Mucosa of gallbladder (tissue), 1 donor: ENCODE measurements around the gene SDE2. TPM values are rescaled to one million over a fixed set of nuclear protein-coding genes. Genes with fewer than 3 reads are reported as not detected.
"Not testable (repeated sequence)": the region's sequence is repeated elsewhere in the genome, so short reads cannot be mapped to it uniquely, and the experiment has no call there.

Experiments used
- DNase-seq: peaks from one replicate; pipeline ENCODE4 v3.0.0-alpha.2; 2020; ENCODE audit warnings: low spot score
- total RNA-seq: library from RNA; stranded (reverse); gene quantifications from one replicate; pipeline ENCODE4 v1.2.1, GENCODE V29; 2021
- donor health status: DM: no; HTN: no; CAD: no.

The SDE2 gene
- total RNA-seq, 1 donor from 2014 or later = 15.0 TPM

DNA sequence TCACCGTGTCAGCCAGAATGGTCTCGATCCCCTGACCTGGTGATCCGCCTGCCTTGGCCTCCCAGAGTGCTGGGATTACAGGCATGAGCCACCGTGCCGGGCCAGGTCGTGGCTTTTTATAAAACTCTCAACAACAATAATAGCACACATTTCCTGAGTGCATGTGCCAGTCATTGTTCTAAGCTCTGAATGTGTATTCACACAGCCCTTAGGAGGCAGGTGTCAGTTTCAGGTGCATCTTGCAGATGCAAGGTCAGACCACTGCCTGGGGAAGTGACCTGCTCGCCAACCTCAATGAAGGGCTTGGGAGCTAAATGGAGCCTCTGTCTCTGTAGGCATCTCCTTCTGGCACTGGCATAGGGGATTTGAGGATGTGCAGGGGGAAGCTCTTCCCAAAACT lies 56.6 kb downstream of the SDE2 start:
- no peak for DNase-seq

DNA sequence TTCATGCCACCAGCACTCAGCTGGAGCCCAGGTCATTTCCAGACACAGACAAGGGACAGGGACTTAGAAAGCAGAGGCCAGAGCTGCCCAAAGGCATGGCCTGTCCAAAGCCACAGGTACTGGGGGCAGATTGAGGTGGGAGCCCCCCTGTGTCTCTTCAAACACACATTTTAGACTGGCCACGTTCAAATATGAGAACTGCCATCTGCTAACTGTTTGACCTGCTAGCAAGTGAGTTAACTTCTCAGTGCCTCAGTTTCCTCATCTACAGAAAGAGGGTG lies 57.3 kb downstream of the SDE2 start:
- no peak for DNase-seq

DNA sequence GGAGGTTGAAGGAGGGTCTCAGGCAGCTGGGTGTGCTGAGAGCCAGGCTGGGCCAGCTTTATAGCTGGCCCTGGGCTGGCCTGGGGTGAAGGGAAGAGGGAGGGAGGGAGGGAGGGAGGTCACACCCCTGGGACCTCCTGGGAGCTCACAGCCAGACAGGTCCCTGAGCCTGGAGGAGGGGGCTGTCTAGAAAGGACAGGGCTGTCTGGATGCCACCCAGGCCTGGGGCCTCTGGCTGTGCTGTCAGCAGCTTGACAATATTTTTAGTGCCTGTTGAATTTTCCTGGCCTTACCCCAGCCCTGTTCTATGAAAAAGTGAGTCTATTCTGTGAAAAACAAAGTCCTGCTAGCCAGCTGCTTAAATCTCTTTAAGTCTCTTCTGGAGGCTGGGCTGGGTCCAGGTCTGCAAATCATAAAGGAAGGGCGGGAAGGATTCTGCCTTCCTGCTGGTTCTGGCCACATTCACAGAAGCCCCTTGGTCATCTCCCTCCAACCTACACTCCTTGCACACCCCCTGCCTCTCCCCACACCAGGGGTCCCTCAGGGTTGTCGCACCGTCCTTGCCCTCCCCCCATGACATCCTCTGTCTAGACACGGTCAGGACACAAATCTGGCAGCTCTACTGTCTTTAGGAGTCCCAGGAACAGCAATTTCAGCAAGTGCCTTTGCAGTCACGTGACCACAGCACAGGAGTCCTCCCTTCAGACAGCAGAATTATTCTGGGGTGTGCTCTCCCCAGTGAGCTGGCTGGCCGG lies 57.8 kb downstream of the SDE2 start, which contains the start of gene LEFTY2:
Gene LEFTY2, minus strand, starts transcription at position 34 of the 755 bp plus-strand sequence. CDS start 80 bp downstream, outside the sequence.
- DNase-seq = no peak

DNA sequence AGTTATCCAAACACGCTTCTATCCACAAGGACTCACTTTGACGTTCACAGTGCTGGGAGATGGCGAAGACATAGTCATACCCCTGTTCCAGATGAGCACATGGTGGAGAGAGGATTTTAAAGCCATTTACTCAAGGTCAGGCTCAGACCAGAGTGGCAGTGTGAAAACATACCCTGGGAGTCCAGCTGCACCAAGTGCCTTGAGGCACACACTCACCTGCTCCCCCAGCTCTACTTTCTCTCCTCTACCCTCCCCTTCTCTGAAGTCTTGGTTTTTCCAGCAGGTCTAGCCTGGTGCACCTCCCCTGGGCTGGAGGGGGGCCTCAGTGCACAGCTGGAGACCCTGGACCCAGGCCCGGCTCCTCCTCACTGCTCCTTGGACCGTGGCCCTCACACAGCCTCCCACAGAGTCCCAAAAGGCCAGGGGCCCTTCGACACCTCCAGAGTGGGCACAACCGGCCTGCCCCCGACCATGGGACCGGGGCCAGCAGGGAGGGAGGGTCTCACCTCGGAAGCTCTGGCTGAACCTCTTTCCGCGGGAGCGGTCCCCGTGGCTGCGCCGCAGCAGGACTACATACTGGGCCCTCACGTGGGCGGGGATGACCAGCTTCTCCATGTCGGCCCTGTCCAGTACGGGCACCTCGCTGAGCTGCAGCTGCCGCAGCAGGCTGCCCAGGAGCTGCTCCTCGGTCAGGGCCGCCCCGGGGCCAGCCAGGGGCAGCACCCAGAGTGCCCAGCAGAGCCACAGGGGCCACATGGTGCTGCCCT lies 58.6 kb downstream of the SDE2 start:
- no peak for DNase-seq

DNA sequence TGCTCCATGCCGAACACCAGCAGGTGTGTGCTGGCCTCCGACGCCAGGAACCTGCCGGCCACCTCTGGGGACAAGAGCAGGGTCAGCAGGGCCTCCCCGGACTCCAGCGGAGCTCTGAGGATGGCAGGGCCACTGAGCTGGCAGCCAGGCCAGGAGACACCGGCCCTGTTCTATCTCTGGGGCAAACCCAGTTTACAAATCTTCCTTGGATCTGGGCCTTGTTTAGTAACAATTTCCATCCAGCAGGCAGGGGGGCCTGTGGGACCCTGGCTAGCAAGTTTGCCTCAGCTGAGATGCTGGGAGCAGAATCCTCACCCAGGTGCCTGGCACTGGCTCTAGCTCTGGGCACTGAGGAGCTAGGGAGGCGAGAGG lies 59.2 kb downstream of the SDE2 start:
- DNase-seq = not testable (repeated sequence)

DNA sequence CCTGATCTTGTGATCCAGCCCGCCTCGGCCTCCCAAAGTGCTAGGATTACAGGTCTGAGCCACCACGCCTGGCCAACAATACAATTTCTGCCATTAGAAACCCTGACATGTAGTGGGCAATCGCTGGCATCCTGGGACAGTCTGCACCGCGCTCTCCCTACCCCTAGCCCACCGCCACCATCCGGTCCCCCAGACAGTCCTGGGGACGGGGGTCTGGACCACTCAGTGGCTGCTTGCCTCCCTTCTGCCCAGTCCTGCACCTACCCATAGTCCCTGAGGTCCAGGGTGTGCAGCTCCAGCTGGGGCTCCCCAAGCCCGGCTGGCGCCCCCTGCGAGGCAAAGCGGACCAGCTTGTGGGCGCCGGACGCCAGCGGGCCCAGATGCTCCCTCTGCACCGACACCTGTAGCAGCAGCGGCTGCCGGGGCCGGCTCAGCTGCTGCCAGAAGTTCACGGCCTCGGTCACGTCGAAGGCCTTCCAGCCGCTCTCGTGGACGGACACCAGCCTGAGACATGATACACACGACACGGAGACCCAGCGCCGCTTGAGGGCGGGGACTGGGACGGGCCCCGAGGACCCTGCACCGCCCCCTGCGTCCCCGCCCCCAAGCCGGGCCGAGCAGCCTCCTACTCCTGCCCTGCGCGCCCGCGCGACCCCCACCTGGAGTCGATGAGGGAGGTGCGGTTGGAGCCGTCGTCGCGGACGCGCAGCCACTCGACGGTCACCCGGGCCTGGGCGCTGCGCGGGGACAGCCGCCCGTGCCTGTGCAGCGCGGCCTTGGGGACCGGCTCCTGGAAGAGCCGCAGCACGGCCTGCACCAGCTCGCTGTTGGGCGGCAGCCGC lies 59.8 kb downstream of the SDE2 start:
- not testable (repeated sequence) for DNase-seq

DNA sequence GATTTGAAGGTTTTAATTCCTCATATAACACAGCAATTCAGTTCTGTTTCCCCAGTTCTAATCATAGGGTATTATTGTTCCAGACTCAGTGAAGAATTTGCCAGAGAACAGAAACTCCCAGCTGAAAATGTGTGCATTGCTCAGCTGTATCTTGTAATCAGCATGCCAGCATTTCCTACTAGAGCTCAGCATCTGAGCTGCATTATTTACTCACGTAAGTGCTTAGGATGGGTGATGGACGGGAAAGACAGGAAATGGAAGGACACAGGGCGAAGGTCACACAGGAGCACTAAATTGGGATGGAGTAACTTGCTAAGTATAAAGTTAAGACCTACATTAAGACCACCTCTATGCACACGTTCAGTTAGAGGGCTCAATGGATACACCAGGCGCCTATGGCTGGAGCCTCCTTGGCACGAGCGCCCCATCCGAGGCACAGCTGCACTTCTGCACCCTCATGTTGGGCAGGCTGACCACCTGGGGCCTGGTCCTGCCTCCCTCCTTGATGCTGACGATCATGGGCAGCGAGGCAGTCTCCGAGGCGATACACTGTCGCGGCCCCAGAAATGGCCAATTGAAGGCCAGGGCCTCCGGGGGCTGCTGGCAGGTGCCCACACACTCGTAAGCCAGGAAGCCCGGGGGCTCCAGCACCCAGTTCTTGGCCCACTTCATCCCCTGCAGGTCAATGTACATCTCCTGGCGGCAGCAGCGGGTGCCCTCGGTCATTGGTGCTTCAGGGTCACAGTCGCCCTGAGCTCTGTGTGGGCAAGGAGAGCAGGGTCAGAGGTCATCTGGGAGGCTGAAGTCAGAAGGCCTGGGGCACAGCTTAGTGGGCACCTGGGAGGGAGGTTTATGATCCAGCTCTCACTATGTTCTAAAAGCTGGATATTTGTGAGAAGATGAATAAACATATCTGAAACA lies 61.8 kb downstream of the SDE2 start:
- no peak for DNase-seq

DNA sequence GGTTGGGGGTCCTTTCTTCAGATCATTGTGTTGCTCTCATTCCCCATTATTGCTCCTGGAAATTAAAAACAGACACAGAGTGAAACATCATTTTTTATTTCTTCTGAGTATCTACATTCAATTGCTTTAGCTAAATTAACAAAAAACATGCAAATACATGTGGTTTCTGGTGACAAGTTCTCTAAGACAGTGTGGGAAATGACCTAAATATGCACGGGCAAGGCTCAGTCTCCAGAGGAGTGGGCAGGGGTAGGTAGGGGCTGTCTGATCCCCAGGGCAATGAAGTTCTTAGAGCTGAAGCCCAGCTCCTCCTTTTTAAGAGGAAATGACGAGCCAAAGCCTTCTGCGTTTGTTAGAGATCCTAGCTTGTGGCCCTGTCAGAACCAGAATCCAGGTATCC lies 62.6 kb downstream of the SDE2 start:
- DNase-seq = no peak

DNA sequence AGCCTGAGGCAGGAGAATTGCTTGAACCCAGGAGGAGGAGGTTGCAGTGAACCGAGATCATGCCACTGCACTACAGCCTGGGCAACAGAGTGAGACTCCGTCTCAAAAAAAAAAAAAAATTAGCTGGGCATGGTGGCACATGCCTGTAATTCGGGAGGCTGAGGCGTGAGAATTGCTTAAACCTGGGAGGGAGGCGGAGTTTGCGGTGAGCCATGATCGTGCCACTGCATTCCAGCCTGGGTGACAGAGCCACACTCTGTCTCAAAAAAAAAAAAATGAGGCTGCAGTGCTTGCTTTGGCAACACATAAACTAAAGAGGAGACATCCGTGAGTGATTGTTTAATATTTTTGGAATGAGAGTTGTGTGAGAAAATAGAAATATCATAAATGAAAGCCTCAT lies 63.1 kb downstream of the SDE2 start:
- not testable (repeated sequence) for DNase-seq

DNA sequence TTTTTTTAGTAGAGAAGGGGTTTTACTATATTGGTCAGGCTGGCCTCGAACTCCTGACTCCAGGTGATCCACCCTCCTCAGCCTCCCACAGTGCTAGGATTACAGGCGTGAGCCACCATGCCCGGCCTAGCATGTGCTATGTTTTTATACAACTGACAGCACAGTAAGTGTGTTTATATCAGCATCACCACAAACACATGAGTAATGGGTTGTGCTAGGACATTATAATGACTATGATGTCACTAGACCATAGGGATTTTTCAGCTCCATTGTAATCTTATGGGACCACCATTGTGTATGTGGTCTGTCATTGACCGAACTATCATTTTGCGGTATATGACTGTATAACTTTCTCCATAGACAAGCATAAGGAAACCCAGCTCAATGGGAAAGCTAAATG lies 64.4 kb downstream of the SDE2 start:
- no peak for DNase-seq

DNA sequence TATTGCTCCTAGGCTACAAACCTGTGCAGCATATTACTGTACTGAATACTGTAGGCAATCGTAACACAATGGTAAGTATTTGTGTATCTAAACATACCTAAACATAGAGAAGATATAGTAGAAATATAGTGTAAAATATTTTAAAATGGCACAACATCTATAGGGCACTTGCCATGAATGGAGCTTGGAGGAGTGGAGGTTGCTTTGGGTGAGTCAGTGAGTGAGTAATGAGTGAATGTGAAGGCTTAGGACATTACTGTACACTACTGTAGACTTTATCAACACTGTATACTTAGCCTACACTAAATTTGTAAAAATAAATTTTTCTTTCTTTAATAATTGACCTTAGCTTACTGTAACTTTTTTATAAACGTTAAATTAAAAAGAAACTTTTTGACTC lies 66.1 kb downstream of the SDE2 start:
- no peak for DNase-seq

Other genes starting within 250 kb of the SDE2 start
- gene SRP9, start 221.5 kb downstream of the SDE2 start, total RNA-seq = 292 TPM
- 231 TPM for gene EPHX1, start 189.2 kb downstream of the SDE2 start, total RNA-seq
- 153 TPM for gene TMEM63A, start 117.0 kb downstream of the SDE2 start, total RNA-seq
- 1.5 TPM for gene LEFTY1, start 110.2 kb downstream of the SDE2 start, total RNA-seq
- gene PYCR2, start 75.1 kb downstream of the SDE2 start, total RNA-seq = 71.8 TPM
- 0.23 TPM for gene LEFTY2, start 58.1 kb downstream of the SDE2 start, total RNA-seq
- 492 TPM for gene H3-3A, start 63.4 kb upstream of the SDE2 start, total RNA-seq
- 39.0 TPM for gene ACBD3, start 187.4 kb upstream of the SDE2 start, total RNA-seq
- gene MIXL1, start 224.3 kb upstream of the SDE2 start, total RNA-seq = not detected